ENCODE results near the gene UBE2QL1.

Gene UBE2QL1

DNA sequence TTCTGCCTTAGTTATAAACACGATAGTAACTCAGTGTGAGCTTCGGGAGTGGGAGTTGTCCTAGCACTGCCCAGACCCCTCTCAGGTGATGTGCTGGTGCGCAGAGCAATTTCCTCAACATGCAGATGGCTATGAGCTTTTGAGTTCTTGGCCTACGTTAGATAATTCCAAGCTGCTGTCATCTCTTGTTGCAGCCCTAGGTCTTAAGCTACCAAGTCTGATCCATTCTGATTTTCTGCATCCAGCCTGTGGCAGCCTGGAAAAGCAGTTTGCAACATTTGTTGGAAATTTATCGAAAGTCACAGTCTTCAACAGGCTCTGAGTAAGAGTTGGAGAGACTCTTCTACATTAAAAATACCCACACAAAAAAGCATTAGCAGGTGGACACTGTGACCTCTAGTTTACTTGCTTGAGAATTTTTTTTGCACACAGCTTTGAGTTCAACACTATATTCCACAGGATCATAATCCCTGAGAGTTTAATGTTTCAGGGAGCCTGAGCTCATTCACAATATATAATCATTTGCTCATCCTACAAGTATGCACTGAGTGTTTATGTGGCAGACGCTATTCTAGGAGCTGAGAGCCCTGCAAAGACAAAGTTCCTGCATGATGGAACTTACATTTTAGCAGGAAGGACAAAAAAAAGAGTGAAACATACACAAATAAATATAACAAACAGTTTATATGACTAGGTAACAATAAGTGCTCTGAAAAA lies 91.6 kb downstream of the UBE2QL1 start:
- DNase-seq, result no peak

DNA sequence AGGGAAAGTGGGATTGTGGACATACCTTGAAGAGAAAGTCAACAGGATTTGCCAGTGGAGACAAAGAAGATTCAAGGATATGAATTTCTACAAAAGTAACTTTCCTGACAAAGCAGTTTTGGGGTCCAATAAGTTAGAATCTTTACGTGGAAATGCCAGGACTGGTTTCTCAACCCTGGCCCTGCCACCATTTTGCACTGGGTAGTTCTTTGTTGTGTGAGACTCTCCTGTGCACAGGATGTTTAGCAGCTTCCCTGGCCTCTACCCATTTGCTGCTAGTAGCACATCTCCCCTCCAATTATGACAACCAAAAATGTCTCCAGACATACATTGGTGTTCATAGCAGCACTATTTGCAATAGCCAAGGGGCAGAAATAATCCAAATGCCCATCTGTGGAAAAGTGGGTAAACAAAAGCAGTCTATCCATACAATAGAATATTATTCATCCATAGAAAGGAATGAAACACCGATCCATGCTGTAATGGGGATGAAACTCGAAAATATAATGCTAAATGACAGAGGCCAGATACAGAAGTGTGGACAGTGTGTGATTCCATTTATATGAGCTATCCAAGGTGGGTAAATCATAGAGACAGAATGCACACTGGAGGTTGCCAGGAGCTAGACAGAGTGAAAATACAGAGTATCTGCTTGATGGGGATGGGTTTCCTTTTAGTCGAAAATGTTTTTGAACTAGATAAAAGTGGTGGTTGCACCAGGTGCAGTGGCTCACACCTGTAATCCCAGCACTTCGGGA lies 92.8 kb downstream of the UBE2QL1 start:
- DNase-seq, result no peak

DNA sequence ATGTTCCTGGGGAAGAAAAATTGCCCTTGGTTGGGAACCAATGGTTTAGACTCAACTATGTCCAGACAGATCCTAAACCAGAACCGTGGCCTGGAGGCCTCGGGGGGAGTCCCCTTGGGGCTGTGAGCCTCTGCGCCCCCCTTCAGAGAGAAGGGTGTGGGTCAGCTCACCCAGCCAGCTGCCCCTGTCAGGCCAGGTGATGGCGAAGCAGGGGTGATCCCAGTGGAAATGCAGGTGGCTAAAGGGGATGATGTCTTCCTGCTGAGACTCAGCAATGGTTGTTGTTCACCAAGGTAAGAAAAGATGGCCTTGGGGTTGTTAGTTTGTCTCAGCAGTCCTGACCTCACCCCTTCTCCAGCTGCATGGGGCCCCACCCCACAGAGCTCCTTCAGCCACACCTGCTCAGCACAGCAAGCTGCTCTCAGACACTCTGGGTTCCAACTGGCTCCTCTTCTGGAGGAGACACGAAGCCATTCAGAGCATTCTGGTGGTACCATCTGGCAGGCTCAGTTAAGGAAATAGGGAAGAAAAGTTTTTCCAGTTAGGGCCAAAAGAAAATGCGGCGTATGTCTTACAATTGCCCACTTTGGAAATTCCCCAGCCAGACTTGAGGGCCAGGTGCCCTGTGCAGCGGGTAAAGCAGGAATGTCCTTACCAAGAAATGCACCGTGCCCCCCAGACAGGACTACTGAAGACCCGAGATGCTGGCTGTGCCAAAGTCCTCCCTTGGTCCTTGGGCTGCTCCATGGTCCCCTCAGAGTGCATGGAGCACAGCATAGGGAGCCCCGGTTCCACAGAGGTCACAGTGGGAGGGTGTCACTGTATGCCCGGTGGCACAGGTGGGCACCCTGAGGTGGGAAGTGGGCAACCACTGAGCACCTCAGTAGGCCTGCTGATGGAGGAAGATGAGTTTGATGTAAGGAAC lies 94.0 kb downstream of the UBE2QL1 start:
- DNase-seq, result no peak

DNA sequence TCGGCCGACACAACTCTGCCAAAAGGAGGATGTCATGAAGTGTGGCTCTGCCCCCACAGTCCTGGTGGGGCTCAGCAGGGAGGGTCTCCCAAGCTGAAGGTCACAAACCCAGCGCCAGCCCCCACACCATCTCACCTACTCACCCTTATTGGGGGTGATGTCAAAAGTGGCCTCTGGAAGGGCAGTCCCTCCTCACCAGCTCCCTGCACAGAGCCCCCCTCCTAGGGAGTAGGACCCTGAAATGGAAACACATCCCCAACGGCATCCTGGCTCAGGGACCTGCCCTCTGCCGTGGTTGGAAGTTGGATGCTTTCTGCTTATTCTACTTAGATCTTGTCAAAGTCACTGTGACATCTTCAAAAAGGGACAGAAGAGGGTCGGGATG lies 94.7 kb downstream of the UBE2QL1 start:
- DNase-seq, result no peak

DNA sequence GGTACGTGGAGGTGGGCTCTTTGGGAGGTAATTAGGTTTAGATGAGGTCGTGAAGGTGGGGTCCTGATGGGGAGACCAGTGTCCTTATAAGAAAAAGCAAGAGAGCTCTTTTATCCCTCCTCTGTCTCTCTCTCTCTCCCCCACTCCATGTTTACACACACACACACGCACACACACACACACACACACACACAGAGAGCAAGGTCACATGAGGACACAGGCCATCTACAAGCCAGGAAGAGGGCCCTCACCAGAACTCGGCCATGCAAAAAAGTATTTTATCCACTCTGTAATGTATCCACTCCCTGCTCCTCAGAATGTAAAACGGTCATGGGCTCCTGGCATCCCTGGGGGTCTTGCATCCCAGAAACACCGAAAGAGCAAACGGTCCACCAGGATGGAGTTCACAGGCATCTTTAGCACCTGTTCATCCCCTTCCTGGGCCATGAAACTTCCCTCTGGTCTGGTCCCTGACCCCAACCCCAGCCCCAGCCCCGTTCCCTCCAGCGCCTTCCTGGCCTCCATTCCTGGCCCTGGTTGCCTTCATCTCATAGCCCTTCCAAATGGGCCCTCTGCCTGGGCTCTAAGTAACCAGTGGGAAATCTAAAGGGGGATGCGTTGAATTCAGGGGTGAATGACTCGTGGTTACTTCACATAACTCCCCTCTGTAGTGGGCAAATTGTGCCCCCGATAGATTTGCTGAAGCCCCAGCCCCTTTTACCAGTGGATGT lies 95.3 kb downstream of the UBE2QL1 start:
- no peak for DNase-seq
